ENCODE results near the gene ENTPD8.

ENTPD8 gene

GRCh38 chr9:137441289-137441934, at the start of gene ENTPD8:
ENTPD8 (minus strand) TSS chr9:137441357; CDS start chr9:137438285, 3,072 bp downstream.
- DNase-seq (ENCODE audit: low read depth in 2 of 2): no peak

- DNase-seq (ENCODE audit: low read depth in 2 of 2): no peak
Observed at GRCh38 chr9:137490532-137491186, 49.5 kb upstream of the ENTPD8 start.

- DNase-seq (ENCODE audit: low read depth in 2 of 2): no peak
Observed at GRCh38 chr9:137488906-137489305, 47.7 kb upstream of the ENTPD8 start.

- no peak for DNase-seq (ENCODE audit: low read depth in 2 of 2)
Observed at GRCh38 chr9:137488327-137488653, 47.1 kb upstream of the ENTPD8 start.

- DNase-seq (ENCODE audit: low read depth in 2 of 2): no peak
Observed at GRCh38 chr9:137487454-137488326, 46.5 kb upstream of the ENTPD8 start.

- DNase-seq (ENCODE audit: low read depth in 2 of 2): no peak
Observed at GRCh38 chr9:137486545-137487453, 45.6 kb upstream of the ENTPD8 start.

- no peak for DNase-seq (ENCODE audit: low read depth in 2 of 2)
Observed at GRCh38 chr9:137486141-137486490, 45.0 kb upstream of the ENTPD8 start.

- no peak for DNase-seq (ENCODE audit: low read depth in 2 of 2)
Observed at GRCh38 chr9:137485343-137486140, 44.4 kb upstream of the ENTPD8 start.

GRCh38 chr9:137484551-137485315, 43.6 kb upstream of the ENTPD8 start:
- no peak for DNase-seq (ENCODE audit: low read depth in 2 of 2)

GRCh38 chr9:137482094-137482781, 41.1 kb upstream of the ENTPD8 start:
- no peak for DNase-seq (ENCODE audit: low read depth in 2 of 2)

- DNase-seq (ENCODE audit: low read depth in 2 of 2): no peak
Observed at GRCh38 chr9:137480686-137481683, 39.8 kb upstream of the ENTPD8 start.

- no peak for DNase-seq (ENCODE audit: low read depth in 2 of 2)
Observed at GRCh38 chr9:137479892-137480685, 38.9 kb upstream of the ENTPD8 start.

GRCh38 chr9:137478962-137479861, 38.1 kb upstream of the ENTPD8 start:
- DNase-seq (ENCODE audit: low read depth in 2 of 2): no peak

- no peak for DNase-seq (ENCODE audit: low read depth in 2 of 2)
Observed at GRCh38 chr9:137478613-137478961, 37.4 kb upstream of the ENTPD8 start.

- no peak for DNase-seq (ENCODE audit: low read depth in 2 of 2)
Observed at GRCh38 chr9:137477778-137478612, 36.8 kb upstream of the ENTPD8 start.

GRCh38 chr9:137476856-137477255, 35.7 kb upstream of the ENTPD8 start:
- DNase-seq (ENCODE audit: low read depth in 2 of 2): no peak

Measured in stimulated activated CD8-positive, alpha-beta memory T cell treated with anti-CD3 and anti-CD28 coated beads, Interleukin-15, amount 100 ng/mL, for 48 hours (primary cell).